GM18502 (cell line): ENCODE measurements around the gene CAPN1.

ENCODE experiments used
- ATAC-seq: cut with Tn5 transposase; IDR thresholded peaks from one replicate; pipeline ENCODE4 v1.9.1; 2021; ENCODE audit warnings: mild to moderate bottlenecking; ENCODE audit not compliant: unreplicated experiment, poor library complexity

The CAPN1 gene

DNA sequence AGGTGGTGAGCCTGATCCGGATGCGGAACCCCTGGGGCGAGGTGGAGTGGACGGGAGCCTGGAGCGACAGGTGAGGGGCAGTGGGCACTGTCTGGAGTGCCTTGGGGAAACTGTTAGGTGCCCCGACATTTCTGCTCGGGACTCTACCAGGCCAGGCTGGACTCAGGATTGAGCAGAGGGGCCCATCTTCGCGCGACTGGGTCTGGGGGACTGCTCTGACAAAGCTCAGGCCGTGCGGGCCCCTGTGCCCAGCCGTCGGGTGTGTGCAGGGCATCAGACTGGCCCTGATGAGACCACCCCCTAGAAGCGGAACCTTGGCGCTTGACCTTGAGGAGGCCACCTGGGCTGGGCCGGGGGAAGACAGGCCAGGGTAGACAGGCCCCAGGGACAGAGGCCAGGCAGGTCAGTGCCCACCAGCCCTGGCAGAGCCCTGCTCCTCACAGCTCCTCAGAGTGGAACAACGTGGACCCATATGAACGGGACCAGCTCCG, 6.3 kb downstream of the CAPN1 start:
- ATAC-seq: no peak

- ATAC-seq: no peak
Measured at GRCh38 chr11:65188486-65188885, 6.8 kb downstream of the CAPN1 start.

DNA sequence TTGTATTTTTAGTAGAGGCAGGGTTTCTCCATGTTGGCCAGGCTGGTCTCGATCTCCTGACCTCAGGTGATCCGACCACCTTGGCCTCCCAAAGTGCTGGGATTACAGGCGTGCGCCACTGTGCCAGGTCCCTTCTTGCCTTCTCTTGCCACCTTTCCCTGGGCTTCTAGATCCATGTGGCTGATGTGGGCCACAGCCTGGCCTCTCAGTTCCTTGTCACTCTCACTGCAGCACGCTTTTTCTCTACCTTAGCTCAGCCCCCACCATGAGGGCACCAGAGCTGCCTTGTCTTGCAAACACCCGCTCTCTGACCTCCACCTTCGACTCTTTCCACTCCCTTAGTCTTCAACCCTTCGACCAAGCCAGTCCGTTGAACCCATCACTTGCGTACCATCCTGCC, 7.5 kb downstream of the CAPN1 start:
- ATAC-seq: no peak

DNA sequence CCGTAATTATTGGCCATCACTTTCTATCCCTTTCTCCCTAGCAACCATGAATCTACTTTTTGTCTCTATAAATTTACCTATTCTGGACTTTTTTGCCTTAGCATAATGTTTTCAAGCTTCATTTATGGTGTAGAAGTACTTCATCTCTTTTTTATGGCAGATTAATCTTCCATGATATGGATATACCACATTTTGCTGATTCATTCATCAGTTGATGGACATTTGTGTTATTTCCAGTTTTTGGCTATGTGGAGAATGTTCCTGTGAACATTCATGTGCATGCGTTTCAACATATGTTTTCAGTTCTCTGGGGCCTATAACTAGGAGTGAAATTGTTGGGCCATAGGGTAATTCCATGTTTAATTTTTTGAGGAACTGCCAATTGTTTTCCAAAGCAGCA, 12.8 kb downstream of the CAPN1 start:
- no peak for ATAC-seq

DNA sequence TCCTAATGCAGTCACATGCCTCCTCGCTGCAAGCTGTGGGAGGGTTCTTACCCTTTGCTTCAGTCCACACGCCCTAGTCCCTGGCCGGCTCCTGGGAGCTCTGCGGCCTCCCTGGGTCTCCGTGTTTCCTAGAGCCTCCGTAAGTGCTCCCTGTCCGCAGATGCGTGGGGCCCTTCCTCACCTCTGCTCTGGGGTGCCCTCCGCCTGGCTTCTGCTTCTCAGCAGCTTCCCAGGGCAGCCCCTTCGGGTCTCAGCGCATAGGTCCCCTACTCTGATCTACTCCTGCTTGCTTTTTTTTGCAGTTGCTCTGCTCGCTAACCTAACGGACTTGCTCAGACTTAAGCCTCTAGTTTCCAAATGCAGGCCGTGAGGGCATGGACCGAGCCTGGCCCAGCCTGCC, 22.4 kb downstream of the CAPN1 start:
- ATAC-seq: no peak

- no peak for ATAC-seq
Measured at GRCh38 chr11:65204646-65205601, 23.2 kb downstream of the CAPN1 start.

DNA sequence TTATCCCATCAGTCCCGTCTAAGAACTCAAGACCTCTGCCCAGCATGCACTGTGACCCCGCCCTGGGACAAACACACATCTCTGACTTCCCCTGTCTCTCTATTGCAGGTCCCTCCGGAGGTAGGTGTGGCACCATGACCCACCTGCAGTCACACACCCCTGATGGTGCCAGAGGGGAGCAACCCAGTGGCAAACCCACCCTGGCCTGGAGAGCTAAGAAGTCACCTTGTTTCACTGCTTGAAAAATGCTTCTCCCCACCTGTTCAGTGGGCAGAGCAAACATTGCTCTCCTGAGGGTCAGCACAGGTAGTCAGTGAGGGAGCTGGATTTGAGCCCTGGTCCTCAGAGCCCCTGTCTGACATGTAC, 23.9 kb downstream of the CAPN1 start:
- ATAC-seq: no peak

DNA sequence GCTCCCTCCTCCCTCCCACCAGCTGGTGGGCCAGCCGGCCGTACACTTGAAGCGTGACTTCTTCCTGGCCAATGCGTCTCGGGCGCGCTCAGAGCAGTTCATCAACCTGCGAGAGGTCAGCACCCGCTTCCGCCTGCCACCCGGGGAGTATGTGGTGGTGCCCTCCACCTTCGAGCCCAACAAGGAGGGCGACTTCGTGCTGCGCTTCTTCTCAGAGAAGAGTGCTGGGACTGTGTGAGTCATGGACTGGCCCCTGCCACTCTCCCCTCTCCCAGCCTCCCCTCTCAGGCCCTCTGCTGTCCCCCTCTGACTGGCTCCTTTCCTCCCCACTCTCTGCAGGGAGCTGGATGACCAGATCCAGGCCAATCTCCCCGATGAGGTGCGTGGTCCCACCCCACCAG, 24.7 kb downstream of the CAPN1 start:
- ATAC-seq: no peak

GRCh38 chr11:65206901-65207300, 25.2 kb downstream of the CAPN1 start:
- no peak for ATAC-seq

DNA sequence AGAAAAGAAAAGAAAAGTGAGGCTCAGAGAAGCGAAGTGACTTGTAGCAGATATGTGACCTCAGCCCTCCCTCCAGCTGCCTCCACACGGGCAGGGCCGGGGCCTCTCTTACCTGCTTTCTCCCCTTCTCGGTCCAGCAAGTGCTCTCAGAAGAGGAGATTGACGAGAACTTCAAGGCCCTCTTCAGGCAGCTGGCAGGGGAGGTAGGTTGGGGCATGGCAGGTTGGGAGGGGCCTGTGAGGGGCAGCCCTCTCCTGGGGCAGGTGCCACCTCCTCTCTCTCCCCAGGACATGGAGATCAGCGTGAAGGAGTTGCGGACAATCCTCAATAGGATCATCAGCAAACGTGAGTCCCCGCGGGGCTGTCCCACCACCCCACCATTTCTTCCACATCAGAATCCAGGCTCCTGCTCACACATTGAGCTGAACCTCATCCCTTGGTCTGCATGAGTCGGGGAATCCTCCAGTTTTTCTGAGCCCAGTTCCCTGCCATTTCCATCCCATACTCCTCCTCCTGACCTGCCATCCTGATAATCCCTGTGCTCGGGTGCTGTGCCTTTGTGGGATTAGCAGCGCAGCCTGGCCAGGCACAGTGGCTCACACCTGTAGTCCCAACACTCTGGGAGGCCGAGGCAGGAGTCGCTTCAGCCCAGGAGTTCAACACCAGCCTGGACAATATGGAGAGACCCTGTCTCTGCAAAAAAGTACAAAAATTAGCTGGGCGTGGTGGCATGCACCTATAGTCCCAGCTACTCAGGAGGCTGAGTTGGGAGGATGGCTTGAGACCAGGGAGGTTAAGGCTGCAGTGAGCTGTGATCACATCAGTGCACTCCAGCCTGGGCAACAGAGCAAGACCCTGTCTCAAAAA, 26.4 kb downstream of the CAPN1 start:
- no peak for ATAC-seq

DNA sequence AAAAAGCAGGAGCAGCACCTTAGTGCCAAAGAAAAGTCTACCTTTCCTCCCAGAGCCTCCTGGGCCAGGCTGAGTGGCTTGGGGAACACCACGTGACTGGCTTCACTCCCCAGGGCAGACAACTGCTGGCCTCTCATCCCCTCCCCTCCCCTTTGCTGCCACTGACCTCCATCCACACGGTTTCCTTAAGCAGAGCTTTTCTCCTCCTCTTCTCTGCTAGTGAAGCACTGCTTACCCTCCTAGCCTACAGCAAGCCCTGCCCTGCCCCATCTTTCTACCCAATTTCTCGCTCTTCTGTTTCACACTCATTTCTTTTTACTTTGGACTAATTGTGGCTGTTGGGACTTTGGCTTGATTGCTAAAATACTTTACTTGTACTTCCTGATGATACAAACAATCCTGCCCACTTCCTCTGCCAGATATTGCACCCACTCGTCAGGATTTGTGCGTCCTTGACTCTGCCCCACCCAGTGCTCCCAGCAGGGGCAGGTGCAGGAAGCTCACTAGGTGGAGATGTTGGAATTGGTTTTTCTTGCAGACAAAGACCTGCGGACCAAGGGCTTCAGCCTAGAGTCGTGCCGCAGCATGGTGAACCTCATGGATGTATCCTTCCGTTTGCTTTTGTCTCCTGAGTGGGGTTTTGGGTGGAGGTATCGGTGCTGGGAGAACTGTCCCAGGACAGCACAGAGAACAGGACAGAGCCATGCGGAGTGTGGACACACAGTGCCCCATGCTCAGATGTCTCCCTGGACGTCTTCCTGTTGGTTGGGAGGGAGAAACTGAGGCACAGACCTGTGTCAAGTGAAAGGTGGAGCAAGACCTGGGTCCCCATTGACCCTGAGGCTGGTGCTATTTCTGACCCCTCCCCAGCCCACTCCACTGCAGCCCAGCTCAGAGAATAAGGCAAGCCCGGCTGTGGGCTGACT, 27.3 kb downstream of the CAPN1 start:
- no peak for ATAC-seq

- ATAC-seq: no peak
Measured at GRCh38 chr11:65209711-65210360, 28.1 kb downstream of the CAPN1 start.

GRCh38 chr11:65210361-65210731, 28.6 kb downstream of the CAPN1 start:
- no peak for ATAC-seq

DNA sequence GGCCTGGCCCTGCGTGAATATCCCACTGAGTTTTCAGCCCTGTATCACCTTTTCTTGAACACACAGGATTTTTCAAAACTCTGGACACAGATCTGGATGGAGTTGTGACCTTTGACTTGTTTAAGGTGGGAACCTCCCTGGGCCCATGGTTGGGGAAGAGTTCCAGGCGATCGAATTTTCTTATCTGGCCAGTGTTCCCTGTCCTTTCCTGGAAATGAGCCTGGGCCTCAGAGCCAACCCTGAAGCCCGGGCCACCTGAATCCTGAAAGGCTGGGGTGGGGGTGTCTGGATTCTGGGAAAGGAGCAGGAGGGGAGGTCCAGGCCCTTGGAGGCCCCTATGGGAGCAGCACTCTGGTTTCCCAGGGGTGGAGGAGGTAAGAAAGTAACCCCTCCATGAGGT, 29.0 kb downstream of the CAPN1 start:
- ATAC-seq: no peak

- ATAC-seq: no peak
Measured at GRCh38 chr11:65211293-65212105, 29.8 kb downstream of the CAPN1 start.

- no peak for ATAC-seq
Measured at GRCh38 chr11:65212226-65212801, 30.6 kb downstream of the CAPN1 start.

GRCh38 chr11:65213322-65214211, 31.8 kb downstream of the CAPN1 start:
- no peak for ATAC-seq
